ENCODE data around the gene INPP5D.

GRCh38 chr2:233156001-233156400 is 95.9 kb downstream of the INPP5D start:
- TF ChIP-seq POLR2A (IDR thresholded peaks at IDR 0.05) (no peak), EP300 (IDR thresholded peaks at IDR 0.05; ENCODE audit: low read depth) (no peak)

Measured in transverse colon (tissue), 1 donor.